Activated T-cell treated with anti-CD3 and anti-CD28 coated beads for 4 hours (primary cell): ENCODE data around the gene RAD21L1.

Experiments used
- DNase-seq: peaks from one replicate; pipeline ENCODE4 v3.0.0-alpha.2; 2020

The RAD21L1 gene

DNA sequence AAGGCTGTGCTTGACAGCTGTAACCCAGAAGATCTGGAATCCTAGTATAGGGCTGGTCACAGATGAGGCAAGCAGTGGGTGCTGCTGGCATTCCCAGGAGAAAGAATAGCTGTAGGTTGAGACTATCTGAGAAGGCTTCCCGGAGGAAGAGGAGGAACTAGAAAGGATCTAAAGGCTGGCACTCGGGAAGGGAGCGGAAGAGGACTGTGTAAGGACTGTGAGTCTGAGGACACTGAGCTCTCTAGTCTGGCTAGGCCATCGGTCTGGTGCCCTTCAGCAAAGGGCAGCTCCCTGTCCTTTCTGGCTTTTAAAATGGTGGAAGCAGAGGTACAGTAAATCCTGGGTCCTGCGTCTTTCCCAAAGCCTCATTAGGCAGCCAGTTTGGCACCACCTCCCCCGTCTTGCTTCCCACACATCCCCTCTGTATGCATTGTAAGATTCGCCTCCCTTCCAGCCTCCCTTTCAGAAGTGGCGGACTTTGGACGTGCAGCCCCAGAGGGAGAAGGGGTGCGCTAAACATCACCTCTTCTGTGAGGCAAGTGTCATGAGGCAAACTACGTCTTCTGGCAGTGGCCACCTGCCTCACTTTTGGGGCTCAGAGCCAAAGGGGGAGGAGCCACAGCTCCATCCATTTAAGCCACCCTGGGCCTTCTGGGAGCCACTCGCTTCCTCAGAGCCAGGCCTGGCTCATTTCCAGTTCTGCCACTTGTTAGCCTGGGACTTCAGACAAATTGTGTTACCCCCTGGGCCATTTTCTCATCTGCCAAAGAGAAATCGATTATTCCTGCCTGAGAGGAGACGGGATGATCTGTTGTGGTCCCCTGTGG is 48.9 kb downstream of the RAD21L1 start:
- DNase-seq = no peak

- no peak for DNase-seq
Observed at GRCh38 chr20:1275919-1276318, 50.1 kb downstream of the RAD21L1 start.

DNA sequence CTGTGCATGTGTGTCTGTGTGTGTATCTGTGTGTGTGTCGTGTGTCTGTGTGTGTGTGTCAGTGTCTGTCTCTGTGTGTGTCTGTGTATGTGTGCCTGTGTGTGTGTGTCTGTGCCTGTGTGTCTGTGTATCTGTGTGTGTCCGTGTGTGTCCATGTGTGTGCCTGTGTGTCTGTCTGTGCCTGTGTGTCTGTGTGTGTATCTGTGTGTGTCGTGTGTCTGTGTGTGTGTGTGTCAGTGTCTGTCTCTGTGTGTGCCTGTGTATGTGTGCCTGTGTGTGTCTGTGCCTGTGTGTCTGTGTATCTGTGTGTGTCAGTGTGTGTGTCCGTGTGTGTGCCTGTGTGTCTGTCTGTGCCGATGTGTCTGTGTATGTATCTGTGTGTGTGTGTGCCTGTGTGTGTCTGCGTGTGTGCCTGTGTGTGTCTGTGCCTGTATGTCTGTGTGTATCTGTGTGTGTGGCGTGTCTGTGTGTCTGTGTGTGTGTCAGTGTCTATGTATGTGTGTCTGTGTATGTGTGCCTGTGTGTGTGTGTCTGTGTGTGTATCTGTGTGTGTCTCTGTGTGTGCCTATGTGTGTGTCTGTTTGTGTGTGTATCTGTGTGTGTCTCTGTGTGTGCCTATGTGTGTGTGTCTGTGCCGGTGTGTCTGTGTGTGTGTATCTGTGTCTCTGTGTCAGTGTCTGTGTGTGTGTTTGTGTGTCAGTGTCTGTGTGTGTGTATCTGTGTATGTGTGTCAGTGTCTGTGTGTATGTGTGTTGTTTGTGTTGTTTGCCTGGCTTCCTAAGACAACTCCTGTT is 51.9 kb downstream of the RAD21L1 start:
- DNase-seq = no peak

- no peak for DNase-seq
Observed at GRCh38 chr20:1278993-1279392, 53.1 kb downstream of the RAD21L1 start.

GRCh38 chr20:1280195-1281102 is 54.6 kb downstream of the RAD21L1 start:
- no peak for DNase-seq

GRCh38 chr20:1281279-1282057 is 55.6 kb downstream of the RAD21L1 start:
- DNase-seq = no peak

DNA sequence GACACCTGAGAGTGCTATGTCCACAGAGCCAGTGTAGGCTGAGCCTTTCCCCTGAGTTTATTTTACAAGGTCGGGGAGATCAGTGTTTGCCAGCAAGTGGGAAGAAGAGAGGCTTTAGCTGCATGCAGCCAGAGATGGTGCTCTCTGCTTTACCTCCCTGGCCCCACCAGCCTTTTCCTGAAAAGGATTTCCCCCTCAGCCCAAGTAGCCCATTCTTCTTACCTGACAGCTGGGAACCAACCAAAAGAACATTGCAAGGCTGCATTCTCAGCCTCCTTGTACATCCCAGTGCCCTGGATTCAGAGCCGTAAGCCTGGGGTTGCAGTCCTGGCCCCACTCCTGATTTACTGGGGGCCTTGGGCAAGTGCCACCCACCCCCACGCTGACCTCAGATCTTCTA is 57.1 kb downstream of the RAD21L1 start:
- no peak for DNase-seq

- DNase-seq = no peak
Observed at GRCh38 chr20:1283522-1284510, 58.0 kb downstream of the RAD21L1 start.

GRCh38 chr20:1286267-1287024 is 60.6 kb downstream of the RAD21L1 start:
- no peak for DNase-seq

GRCh38 chr20:1287306-1287705 is 61.5 kb downstream of the RAD21L1 start:
- DNase-seq = no peak

DNA sequence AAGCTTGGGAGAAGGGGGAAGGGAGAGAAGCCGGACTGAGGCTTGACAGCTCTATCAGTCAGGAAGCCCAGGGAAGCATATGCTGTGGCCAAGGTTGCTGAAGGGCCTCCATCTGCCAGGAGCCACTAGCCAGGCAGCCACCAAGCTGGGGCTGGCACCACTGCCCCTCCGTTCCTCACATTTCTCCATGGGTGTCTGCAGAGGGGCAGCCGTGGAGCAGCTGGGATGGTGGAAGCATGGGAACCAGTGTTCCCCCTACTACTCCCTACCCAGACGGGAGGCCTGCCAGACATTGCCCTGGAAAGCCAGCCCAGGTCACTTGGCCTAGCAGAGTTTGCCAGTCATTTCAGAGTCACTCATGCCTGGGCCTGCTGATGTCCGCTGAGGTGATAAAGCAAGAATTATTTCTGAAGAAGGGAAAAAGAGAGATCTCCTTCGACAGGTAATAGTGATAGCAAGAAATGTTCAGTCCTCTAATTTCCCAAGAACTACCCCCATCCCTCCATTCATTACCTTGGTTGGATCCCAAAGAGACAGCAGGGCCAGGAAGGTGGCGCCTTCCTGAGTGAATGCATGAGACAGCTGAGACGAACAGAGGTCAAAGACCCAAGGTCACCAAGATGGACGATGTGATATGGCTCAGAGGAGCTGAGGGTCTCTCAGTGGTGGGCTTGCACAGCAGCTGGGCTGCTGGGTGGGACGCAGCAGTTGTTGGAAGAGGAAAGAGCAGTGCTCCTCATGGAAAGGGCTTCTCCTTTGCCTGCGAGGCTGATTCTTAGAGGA is 62.1 kb downstream of the RAD21L1 start:
- no peak for DNase-seq

DNA sequence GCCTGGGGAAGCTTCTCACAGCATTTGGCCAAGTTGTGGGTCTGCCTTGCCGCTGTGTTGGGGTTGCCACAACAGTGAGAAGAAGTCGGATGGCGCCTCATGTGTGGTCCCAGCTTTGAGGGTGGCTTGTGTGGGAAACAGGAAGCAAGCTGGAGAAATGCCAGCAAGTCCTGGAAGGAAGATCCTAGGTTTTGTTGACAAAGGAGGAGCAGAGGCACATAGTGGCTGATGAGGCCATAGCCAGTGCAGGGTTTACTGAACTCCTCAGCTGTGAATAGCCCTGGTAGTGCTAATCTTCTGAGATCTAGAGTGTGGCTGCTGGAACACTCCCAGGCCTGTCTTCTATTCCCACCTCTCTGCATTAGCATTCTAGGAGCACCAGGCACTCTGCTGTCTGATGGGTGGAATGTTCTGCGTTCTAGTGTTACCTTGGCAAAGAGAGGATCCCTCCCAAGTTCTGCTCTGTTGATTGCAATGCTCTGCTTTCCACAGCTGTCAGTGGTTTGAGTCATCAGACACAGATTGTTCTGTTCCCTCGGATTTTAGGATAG is 65.4 kb downstream of the RAD21L1 start:
- DNase-seq = no peak

DNA sequence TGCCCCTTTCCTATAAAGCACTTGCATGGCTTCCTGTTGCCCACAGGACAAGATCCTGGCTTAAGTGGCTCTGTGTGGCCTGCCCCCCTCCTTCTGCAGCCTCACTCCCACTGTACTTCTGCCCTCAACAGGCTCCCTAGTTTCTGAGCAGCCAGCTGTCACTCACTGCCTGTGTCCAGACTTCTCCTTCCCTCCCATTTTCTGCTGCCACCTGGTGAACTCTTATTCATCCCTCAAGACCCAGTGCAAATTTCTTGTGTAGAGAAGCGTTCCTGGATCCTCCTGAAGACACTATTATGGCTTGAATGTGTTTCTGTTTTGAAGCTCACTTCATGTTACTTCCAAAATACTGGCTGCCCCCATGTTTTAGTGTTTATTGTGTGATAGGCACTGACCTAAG is 66.8 kb downstream of the RAD21L1 start:
- no peak for DNase-seq

- no peak for DNase-seq
Observed at GRCh38 chr20:1293641-1294379, 68.0 kb downstream of the RAD21L1 start.

- DNase-seq = no peak
Observed at GRCh38 chr20:1294497-1294896, 68.7 kb downstream of the RAD21L1 start.

DNA sequence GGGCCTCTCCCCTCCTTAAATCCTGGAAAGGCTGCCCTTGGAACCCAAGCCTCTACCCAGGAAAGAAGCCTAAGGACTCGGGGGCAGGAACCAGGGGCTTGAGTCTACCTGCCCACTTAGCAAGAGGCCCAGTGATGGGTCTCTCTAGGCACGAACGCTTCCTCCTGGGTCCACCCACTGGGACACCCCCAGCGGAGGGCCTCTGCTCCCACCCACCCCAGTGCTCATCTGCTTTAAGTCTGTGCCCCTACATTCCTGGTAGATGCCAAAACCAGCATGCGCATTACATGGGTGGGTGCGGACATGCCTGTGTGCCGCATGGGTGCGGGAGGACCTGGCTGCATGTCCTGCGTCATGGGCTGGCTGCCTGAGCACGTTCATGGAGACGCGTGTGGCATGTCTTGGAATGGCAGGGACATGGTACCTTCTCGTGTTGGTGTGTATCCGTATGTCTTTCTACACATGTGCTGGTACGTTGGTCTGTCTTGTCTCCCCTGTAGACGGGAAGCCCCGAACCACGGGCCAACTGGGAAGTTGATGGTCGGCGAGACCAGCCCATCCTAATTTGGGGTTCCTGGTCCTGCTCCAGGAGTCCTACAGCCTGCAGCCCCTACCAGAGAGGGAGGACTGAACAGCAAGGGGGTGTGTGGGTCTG is 69.6 kb downstream of the RAD21L1 start:
- DNase-seq = no peak

GRCh38 chr20:1296117-1296610 is 70.3 kb downstream of the RAD21L1 start:
- no peak for DNase-seq

DNA sequence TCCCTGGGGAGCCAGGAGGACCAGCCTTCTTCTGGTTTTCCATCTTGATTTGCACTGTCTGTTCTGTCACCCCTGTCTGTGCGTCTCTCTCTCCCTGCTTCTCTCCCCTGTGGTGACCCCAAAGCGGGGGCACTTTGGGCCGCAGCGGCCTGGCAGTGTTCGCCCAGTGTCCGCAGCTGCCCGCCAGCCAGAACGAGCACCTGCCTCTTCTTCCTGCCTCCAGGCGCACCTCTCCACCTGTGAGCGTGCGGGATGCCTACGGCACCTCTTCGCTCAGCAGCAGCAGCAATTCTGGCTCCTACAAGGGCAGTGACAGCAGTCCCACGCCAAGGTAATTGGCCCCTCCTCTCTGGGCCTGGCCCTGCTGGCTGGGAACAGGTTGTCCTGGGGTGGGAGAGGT is 71.1 kb downstream of the RAD21L1 start:
- no peak for DNase-seq
